ENCODE results near the gene CDH4. TPM values are rescaled to one million over a fixed set of nuclear protein-coding genes. Genes with fewer than 3 reads are reported as not detected.

CDH4 gene
- total RNA-seq, 1 donor from 2014 or later: not detected

DNA sequence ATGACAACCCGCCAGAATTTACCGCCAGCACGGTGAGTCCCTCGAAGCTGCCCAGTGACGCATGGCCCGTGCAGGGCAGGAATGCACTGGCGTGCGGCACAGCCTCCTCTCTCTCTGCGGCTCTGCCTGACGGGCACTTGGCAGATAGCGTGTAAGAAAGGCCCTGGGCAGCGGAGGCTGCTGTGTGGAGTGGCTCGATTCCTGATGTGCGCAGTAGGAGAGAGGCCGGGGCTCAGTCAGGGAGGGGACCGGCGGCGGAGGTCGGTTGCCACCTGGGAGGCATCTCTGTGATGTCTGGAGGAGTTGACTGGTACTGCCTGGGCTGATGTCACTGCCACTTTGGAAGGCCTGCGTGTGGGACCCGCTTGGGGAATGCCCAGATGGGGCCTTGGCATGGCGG, 643.0 kb downstream of the CDH4 start:
- H3K27ac ChIP-seq: no peak overlapping the region
- no peaks in the 10 kb centered on the region for H3K27me3 ChIP-seq
- no peak overlapping the region for H3K4me3 ChIP-seq
- no peaks in the 10 kb centered on the region for H3K36me3 ChIP-seq
- H3K9me3 ChIP-seq: no peaks in the 10 kb centered on the region
- TF ChIP-seq CTCF (IDR thresholded peaks at IDR 0.05): no peak
- no peak for DNase-seq (ENCODE audit: low spot score in 2 of 2)
- H3K4me1 ChIP-seq: no peaks in the 10 kb centered on the region
- intact Hi-C loops (cut with DNase I): no loop called here

GRCh38 chr20:61895686-61896057, 643.6 kb downstream of the CDH4 start:
- intact Hi-C loops (cut with DNase I): no loop called here
- DNase-seq (ENCODE audit: low spot score in 2 of 2): no peak
- Histone ChIP-seq H3K9me3 (no peaks in the 10 kb centered on the region), H3K4me3 (no peak overlapping the region), H3K27ac (no peak overlapping the region), H3K36me3 (no peaks in the 10 kb centered on the region), H3K4me1 (no peaks in the 10 kb centered on the region), H3K27me3 (no peaks in the 10 kb centered on the region)
- TF ChIP-seq CTCF (IDR thresholded peaks at IDR 0.05): no peak

GRCh38 chr20:61896058-61896961, 644.2 kb downstream of the CDH4 start:
- Histone ChIP-seq H3K27me3 (no peaks in the 10 kb centered on the region), H3K4me3 (no peak overlapping the region), H3K4me1 (no peaks in the 10 kb centered on the region), H3K36me3 (no peaks in the 10 kb centered on the region), H3K27ac (no peak overlapping the region), H3K9me3 (no peaks in the 10 kb centered on the region)
- intact Hi-C loops (cut with DNase I): no loop called here
- peak; percentile 10 to 50 (median 27) for TF ChIP-seq CTCF (IDR thresholded peaks at IDR 0.05)
- no peak for DNase-seq (ENCODE audit: low spot score in 2 of 2)

DNA sequence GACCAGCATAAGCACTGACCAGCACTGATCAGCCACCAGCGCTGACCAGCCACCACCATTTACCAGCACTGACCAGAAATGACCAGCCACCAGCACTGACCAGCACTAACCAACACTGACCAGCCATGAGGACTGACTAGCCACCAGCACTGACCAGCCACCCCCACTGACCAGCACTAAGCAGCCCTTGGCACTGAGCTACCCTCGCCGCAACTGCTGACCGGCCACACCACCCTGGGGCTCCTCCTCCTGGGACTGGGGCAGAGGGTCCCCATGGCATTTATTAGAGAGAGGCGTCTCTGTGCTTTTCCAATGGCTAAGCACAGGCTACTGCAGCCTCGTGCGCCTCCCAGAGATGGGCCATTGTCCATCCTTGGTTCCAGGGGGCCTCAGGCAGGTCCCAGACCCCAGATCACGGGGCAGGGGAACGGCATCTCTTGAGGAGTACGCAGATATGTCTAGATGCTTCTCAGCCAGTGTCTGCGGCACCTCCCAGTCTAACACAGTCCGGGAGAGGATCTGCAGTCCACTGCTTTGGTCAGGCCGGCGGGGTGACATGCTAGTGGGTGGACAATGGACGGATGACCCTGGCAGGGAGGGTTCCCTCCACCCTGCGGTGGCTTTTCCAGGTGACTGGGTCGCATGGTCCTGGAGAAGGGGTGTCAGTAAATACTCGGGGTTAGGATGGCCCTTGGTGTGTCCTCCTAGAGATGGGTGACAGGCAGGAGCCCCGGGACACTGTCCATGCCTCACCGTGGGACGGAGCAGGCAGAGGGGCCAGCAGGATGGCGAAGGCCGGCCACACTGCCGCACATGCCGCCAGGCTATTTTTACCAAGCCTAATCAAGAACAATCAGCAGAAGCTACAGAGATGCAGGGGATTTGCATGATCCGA, 645.6 kb downstream of the CDH4 start:
- TF ChIP-seq CTCF (IDR thresholded peaks at IDR 0.05): no peak
- H3K27me3 ChIP-seq: no peaks in the 10 kb centered on the region

DNA sequence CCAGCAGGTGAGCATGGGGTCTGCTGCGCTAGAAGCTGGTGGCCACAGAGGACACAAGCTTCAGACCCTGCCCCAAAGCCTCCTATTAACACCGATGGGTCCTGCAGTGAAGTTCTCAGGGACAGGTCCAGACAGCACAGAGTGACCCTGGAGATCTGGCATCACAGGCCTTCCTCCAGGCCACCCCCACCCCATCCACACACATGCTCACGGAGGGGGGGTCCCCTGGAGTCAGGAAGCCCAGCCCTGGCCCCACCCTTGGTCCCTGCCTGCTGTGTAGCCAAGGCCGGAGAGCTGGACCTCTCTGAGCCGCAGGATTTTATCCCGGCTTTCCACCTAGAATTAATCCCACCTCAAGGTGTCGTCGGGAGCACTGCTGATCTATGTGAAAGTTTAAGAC, 646.3 kb downstream of the CDH4 start:
- Histone ChIP-seq H3K36me3 (no peaks in the 10 kb centered on the region), H3K27me3 (no peaks in the 10 kb centered on the region), H3K9me3 (no peaks in the 10 kb centered on the region), H3K4me3 (no peak overlapping the region), H3K4me1 (no peaks in the 10 kb centered on the region), H3K27ac (no peak overlapping the region)
- TF ChIP-seq CTCF (IDR thresholded peaks at IDR 0.05): no peak
- intact Hi-C loops (cut with DNase I): no loop called here
- DNase-seq (ENCODE audit: low spot score in 2 of 2): no peak

More for the DNA sequence above, 645.6 kb downstream of the CDH4 start:
- Histone ChIP-seq H3K4me1 (no peaks in the 10 kb centered on the region), H3K9me3 (no peaks in the 10 kb centered on the region), H3K36me3 (no peaks in the 10 kb centered on the region), H3K4me3 (no peak overlapping the region), H3K27ac (no peak overlapping the region)
- DNase-seq (ENCODE audit: low spot score in 2 of 2): no peak
- intact Hi-C loops (cut with DNase I): no loop called here
